IMR-90 (cell line): ENCODE results near the gene PTK7. TPM values are rescaled to one million over a fixed set of nuclear protein-coding genes. Genes with fewer than 3 reads are reported as not detected.

ENCODE experiments used
- ATAC-seq: fragments of 200-7000 bp; cut with Tn5 transposase; 2 replicates; pipeline ENCODE4 v1.9.1; 2020; ENCODE audit warnings: low read depth, mild to moderate bottlenecking, moderate library complexity
- BruUV-seq: library from RNA; stranded (reverse); fragments of 400-500 nt; replicated peaks from 2 replicates; lab custom pipeline; 2021; lab: Mats Ljungman, UMichigan
- CTCF ChIA-PET: fragments of 300-600 bp; formaldehyde crosslinking; extraction: SDS; loops from one replicate; lab custom pipeline; 2021; ENCODE audit warnings: antibody characterized with exemption; lab: Yijun Ruan, JAX
- POLR2A ChIA-PET: fragments of 300-600 bp; sonication (Branson Sonifier 250); formaldehyde crosslinking; loops from one replicate; lab custom pipeline; 2022; ENCODE audit warnings: antibody characterized with exemption; ENCODE audit not compliant: unreplicated experiment; lab: Charles Lee
- DNase-seq: peaks from one replicate; pipeline ENCODE4 v3.0.0; 2013
- H2AFZ ChIP-seq: replicated peaks from 2 replicates; pipeline ENCODE3; 2013; ENCODE audit warnings: low read length, mild to moderate bottlenecking; ENCODE audit not compliant: poor library complexity
- H2AK5ac ChIP-seq: 2 replicates; pipeline ENCODE4 v1.6.1; 2013; ENCODE audit warnings: low read depth, low read length, inconsistent platforms
- H2AK9ac ChIP-seq: replicated peaks from 2 replicates; pipeline ENCODE3; 2013; ENCODE audit warnings: mild to moderate bottlenecking, low read depth, low read length, moderate library complexity; ENCODE audit not compliant: poor library complexity
- H2BK120ac ChIP-seq: 2 replicates; pipeline ENCODE4 v1.6.1; 2013; ENCODE audit warnings: low read depth, low read length, inconsistent platforms
- H2BK15ac ChIP-seq: 3 replicates; pipeline ENCODE4 v1.6.1; 2013; ENCODE audit warnings: low read depth, low read length, inconsistent platforms
- H2BK20ac ChIP-seq: 2 replicates; pipeline ENCODE4 v1.6.1; 2013; ENCODE audit warnings: low read depth, mild to moderate bottlenecking, inconsistent platforms, low read length, moderate library complexity
- H2BK5ac ChIP-seq: 2 replicates; pipeline ENCODE4 v1.6.1; 2013; ENCODE audit warnings: mild to moderate bottlenecking, low read depth, low read length, inconsistent platforms; ENCODE audit not compliant: poor library complexity, severe bottlenecking
- H3K14ac ChIP-seq: replicated peaks from 2 replicates; pipeline ENCODE4 v1.6.1; 2013; ENCODE audit warnings: low read depth, low read length, inconsistent platforms
- H3K18ac ChIP-seq: 2 replicates; pipeline ENCODE4 v1.6.1; 2013; ENCODE audit warnings: low read depth, low read length, control low read depth
- H3K23ac ChIP-seq: 2 replicates; pipeline ENCODE4 v1.6.1; 2013; ENCODE audit warnings: low read depth, low read length, inconsistent platforms
- H3K27ac ChIP-seq: 2 replicates; pipeline ENCODE4 v1.5.1; 2013; ENCODE audit warnings: mild to moderate bottlenecking, control low read depth, low read length; ENCODE audit not compliant: insufficient read depth
- H3K27me3 ChIP-seq: 2 replicates; pipeline ENCODE4 v1.6.1; 2013; ENCODE audit warnings: low read length; ENCODE audit not compliant: control insufficient read depth, insufficient read depth
- H3K36me3 ChIP-seq: 2 replicates; pipeline ENCODE4 v1.6.1; 2013; ENCODE audit warnings: low read length, mixed read lengths; ENCODE audit not compliant: control insufficient read depth, insufficient read depth
- H3K4ac ChIP-seq: 2 replicates; pipeline ENCODE4 v1.6.1; 2013; ENCODE audit warnings: low read depth, low read length, inconsistent platforms
- H3K4me1 ChIP-seq: 2 replicates; pipeline ENCODE4 v1.6.1; 2013; ENCODE audit warnings: low read length, mixed read lengths; ENCODE audit not compliant: control insufficient read depth, insufficient read depth
- H3K4me2 ChIP-seq: 2 replicates; pipeline ENCODE4 v1.6.1; 2013; ENCODE audit warnings: low read depth, mild to moderate bottlenecking, control low read depth, low read length, moderate library complexity
- H3K4me3 ChIP-seq: 2 replicates; pipeline ENCODE4 v1.5.1; 2013; ENCODE audit warnings: low read depth, mild to moderate bottlenecking, control low read depth, low read length, moderate library complexity; ENCODE audit not compliant: insufficient read depth
- H3K56ac ChIP-seq: 2 replicates; pipeline ENCODE4 v1.6.1; 2013; ENCODE audit warnings: low read length, inconsistent platforms; ENCODE audit not compliant: insufficient read depth; ENCODE audit errors: extremely low read depth
- H3K79me1 ChIP-seq, 2 experiments: 2 replicates each; pipeline ENCODE4 v1.6.1; 2013; ENCODE audit warnings: low read length in 2 of 2, inconsistent platforms in 1 of 2, low read depth in 1 of 2
- H3K9ac ChIP-seq: 2 replicates; pipeline ENCODE4 v1.6.1; 2013; ENCODE audit warnings: low read depth, low read length, control low read depth
- H3K9me1 ChIP-seq: 2 replicates; pipeline ENCODE4 v1.6.1; 2013; ENCODE audit warnings: low read length, inconsistent platforms; ENCODE audit not compliant: insufficient read depth
- H3K9me3 ChIP-seq: 2 replicates; pipeline ENCODE4 v1.6.1; 2013; ENCODE audit warnings: low read length; ENCODE audit not compliant: control insufficient read depth, insufficient read depth
- H4K20me1 ChIP-seq: 2 replicates; pipeline ENCODE4 v1.6.1; 2013; ENCODE audit warnings: low read length, inconsistent platforms; ENCODE audit not compliant: insufficient read depth
- H4K5ac ChIP-seq: 2 replicates; pipeline ENCODE4 v1.6.1; 2013; ENCODE audit warnings: mild to moderate bottlenecking, low read depth, low read length, control low read depth
- H4K8ac ChIP-seq, 2 experiments: 2 replicates each; pipeline ENCODE4 v1.6.1; 2013; ENCODE audit warnings: low read depth in 2 of 2, low read length in 2 of 2, control low read depth in 1 of 2, inconsistent platforms in 1 of 2
- H4K91ac ChIP-seq: 2 replicates; pipeline ENCODE4 v1.6.1; 2013; ENCODE audit warnings: low read depth, low read length, inconsistent platforms; ENCODE audit not compliant: insufficient read depth
- BHLHE40 ChIP-seq: fragments of 150-350 bp; IDR thresholded peaks from 2 replicates; pipeline ENCODE4 v1.6.1; 2016; ENCODE audit warnings: mild to moderate bottlenecking, low read depth, low read length
- FOS ChIP-seq: fragments of 150-350 bp; IDR thresholded peaks from 2 replicates; pipeline ENCODE4 v1.6.1; 2016; ENCODE audit warnings: low read depth, low read length
- RAD21 ChIP-seq: IDR thresholded peaks from 2 replicates; pipeline ENCODE4 v1.6.1; 2012; ENCODE audit warnings: low read length, improper control_type of control experiment
- RCOR1 ChIP-seq: IDR thresholded peaks from 2 replicates; pipeline ENCODE4 v1.6.1; 2012; ENCODE audit warnings: mild to moderate bottlenecking, low read length, improper control_type of control experiment; ENCODE audit not compliant: insufficient replicate concordance
- WGBS, 2 experiments: methylation state at CpG; one replicate each; pipeline versions ENCODE4 v1.1.5 to v1.1.7; 2013; ENCODE audit warnings: missing lambda C conversion rate in 2 of 2; ENCODE audit not compliant: insufficient read length in 1 of 2; ENCODE audit errors: extremely low coverage in 2 of 2; 5-methylcytosine and 5-hydroxymethylcytosine counted together
- dilution Hi-C: fragments of 300-500 bp; cut with HindIII; formaldehyde crosslinking; loops from one replicate; pipeline ENCODE4 v1.14.3; 2018; ENCODE audit warnings: low sequenced_read_pairs; ENCODE audit not compliant: unreplicated experiment
- in situ Hi-C: fragments of 300-500 bp; cut with MboI; formaldehyde crosslinking; loops from 3 replicates; pipeline ENCODE4 v1.14.3; 2019; ENCODE audit warnings: low sequenced_read_pairs, inconsistent platforms, mixed read lengths
- intact Hi-C: fragments of 100-400 bp; cut with micrococcal nuclease; formaldehyde crosslinking; loops from 2 replicates; pipeline ENCODE4 v1.10.0; 2022
- polyA plus RNA-seq, 3 experiments: library from polyadenylated mRNA; depleted of rRNA; stranded (reverse); fragments of >200 nt; gene quantifications; 2 replicates each; pipeline ENCODE4 v1.2.3, GENCODE V29; 2012; ENCODE audit warnings: low replicate concordance in 1 of 3
- total RNA-seq: library from RNA; depleted of rRNA; stranded (reverse); fragments of >200 nt; gene quantifications from 2 replicates; pipeline ENCODE4 v1.2.3, GENCODE V29; 2012

PTK7 gene
- total and polyA plus RNA-seq, 2 of the 4 experiments (the other 2 are of a cell fraction) = 47.1 to 142 TPM

DNA sequence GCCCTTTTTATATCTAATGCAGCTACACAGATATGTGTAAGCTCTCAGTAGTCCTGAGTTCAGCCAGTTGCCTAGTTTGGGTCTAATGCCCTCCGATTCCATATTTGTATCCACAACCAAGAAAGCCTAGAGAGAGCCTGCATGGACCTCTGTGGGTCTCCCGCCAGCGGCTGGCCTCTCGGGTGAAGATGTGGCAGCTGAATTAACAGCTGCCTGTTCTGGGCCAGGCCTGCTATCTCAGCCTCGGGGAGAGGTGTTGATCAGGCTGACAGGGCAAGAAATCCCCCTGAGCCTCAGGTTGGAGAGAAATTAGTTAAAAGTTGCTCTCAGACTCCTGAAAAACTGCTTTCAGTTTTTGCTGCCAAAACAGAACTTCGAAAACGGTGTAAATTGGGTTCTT, 19.8 kb downstream of the PTK7 start:
- intact Hi-C loops = no loop called here
- peak overlapping the region; percentile 1 for H2AK9ac ChIP-seq
- TF ChIP-seq FOS = no peak
- TF ChIP-seq BHLHE40 = no peak
- TF ChIP-seq RAD21 = no peak
- TF ChIP-seq RCOR1 = no peak
- H2AFZ ChIP-seq = peak overlapping the region; percentile 75
- H2BK15ac ChIP-seq = peak overlapping the region; percentile 1; the same call in 1 of the 3 replicates
- no peak overlapping the region for H3K4me3 ChIP-seq
- peaks cover 31 to 81% of the 10 kb centered on the region in 2 experiments for H3K79me1 ChIP-seq
- ATAC-seq (no peak), DNase-seq (no peak)
- peak overlapping the region; percentile 61; the same call in 1 of the 2 replicates for H4K91ac ChIP-seq
- no peaks in the 10 kb centered on the region for H3K27me3 ChIP-seq
- peaks cover 25% of the 10 kb centered on the region for H3K4me1 ChIP-seq
- H3K56ac ChIP-seq = no peak overlapping the region
- peak overlapping the region; percentile 15 for H3K18ac ChIP-seq
- ChIA-PET CTCF (no interaction called here), POLR2A (interaction anchor here (0.6 kb wide), 1 partner anchor 235 kb away, joined by 8 read pairs; no protein-coding TSS in a partner anchor)
- peak overlapping the region; percentile 4 for H4K5ac ChIP-seq
- in situ Hi-C loops = no loop called here
- H3K4me2 ChIP-seq = peak overlapping the region; percentile 38
- peak overlapping the region; percentile 70; the same call in 1 of the 2 replicates for H3K27ac ChIP-seq
- peak overlapping the region; percentile 68; the same call in 1 of the 2 replicates for H2AK5ac ChIP-seq
- peak overlapping the region; percentile 63 for H2BK5ac ChIP-seq
- H2BK20ac ChIP-seq = peak overlapping the region; percentile 59; the same call in 1 of the 2 replicates
- no peaks in the 10 kb centered on the region for H3K36me3 ChIP-seq
- H4K20me1 ChIP-seq = peaks cover 43% of the 10 kb centered on the region
- H3K9ac ChIP-seq = peak overlapping the region; percentile 32; the same call in 1 of the 2 replicates
- peak overlapping the region in 1 of 2 experiments; percentile 45; a peak in 2 of 4 replicates for H4K8ac ChIP-seq
- peak overlapping the region; percentile 71 for H3K14ac ChIP-seq
- H2BK120ac ChIP-seq = peak overlapping the region; percentile 42
- BruUV-seq = no TSS peak
- peak overlapping the region; percentile 83 for H3K4ac ChIP-seq
- WGBS, 2 experiments = 75% methylated on average over 3 of the region's 7 CpGs; no CpG with 5 or more reads in 1 of the 2 experiments
- peak overlapping the region; percentile 74 for H3K23ac ChIP-seq
- dilution Hi-C loops = no loop called here
- H3K9me3 ChIP-seq = no peaks in the 10 kb centered on the region
- H3K9me1 ChIP-seq = peaks cover 21% of the 10 kb centered on the region
